Large intestine (tissue), 3 donors: ENCODE measurements around the gene H2AZ2. TPM values are rescaled to one million over a fixed set of nuclear protein-coding genes. Genes with fewer than 3 reads are reported as not detected.

Experiments
- DNase-seq, 2 donors: peaks; one replicate each; pipeline versions ENCODE4 v3.0.0 to v3.0.0-alpha.2; 2013
- H3K27ac ChIP-seq: one replicate; pipeline ENCODE4 v1.5.1; 2013; ENCODE audit warnings: low read length
- H3K27me3 ChIP-seq: 2 replicates; pipeline ENCODE4 v1.6.1; 2013; ENCODE audit warnings: low read length; ENCODE audit not compliant: control insufficient read depth, insufficient read depth
- H3K36me3 ChIP-seq: 2 replicates; pipeline ENCODE4 v1.6.1; 2013; ENCODE audit warnings: low read length; ENCODE audit not compliant: control insufficient read depth, insufficient read depth
- H3K4me1 ChIP-seq: one replicate; pipeline ENCODE4 v1.6.1; 2013; ENCODE audit warnings: low read length; ENCODE audit not compliant: control insufficient read depth, insufficient read depth
- H3K4me3 ChIP-seq: one replicate; pipeline ENCODE4 v1.5.1; 2013; ENCODE audit warnings: low read length
- H3K9me3 ChIP-seq: one replicate; pipeline ENCODE4 v1.6.1; 2013; ENCODE audit warnings: mild to moderate bottlenecking, low read depth, low read length, moderate library complexity; ENCODE audit not compliant: control insufficient read depth
- WGBS: methylation state at CpG from one replicate; pipeline ENCODE4 v1.1.5; 2013; ENCODE audit warnings: low lambda C conversion rate; ENCODE audit not compliant: insufficient coverage; 5-methylcytosine and 5-hydroxymethylcytosine counted together
- polyA plus RNA-seq: library from polyadenylated mRNA; unstranded; fragments of 120-200 nt; gene quantifications from one replicate; pipeline ENCODE4 v1.2.1, GENCODE V29; 2013

Gene H2AZ2
- polyA plus RNA-seq, 1 donor = 161 TPM

DNA sequence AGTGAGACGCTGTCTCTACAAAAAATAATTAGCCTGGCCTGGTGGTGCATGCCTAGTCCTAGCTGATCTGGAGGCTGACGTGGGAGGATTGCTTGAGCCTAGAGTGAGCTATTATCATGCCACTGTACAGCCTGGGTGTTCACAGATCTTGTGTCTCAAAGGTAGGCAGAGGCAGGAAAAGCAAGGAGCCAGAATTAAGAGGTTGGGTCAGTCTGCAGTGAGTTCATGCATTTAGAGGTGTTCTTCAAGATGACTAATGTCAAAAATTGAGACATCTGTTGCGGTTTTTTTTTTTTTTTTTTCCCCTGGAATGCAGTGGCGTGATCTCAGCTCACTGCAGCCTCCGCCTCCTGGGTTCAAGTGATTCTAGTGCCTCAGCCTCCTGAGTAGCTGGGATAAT is 46.0 kb downstream of the H2AZ2 start:
- WGBS = no CpG with 5 or more reads among the region's 5 CpGs
- Histone ChIP-seq H3K27ac (no peak overlapping the region), H3K9me3 (no peaks in the 10 kb centered on the region), H3K36me3 (peaks cover 54% of the 10 kb centered on the region), H3K4me3 (no peak overlapping the region), H3K4me1 (peaks cover 5% of the 10 kb centered on the region), H3K27me3 (no peaks in the 10 kb centered on the region)
- DNase-seq = no peak

DNA sequence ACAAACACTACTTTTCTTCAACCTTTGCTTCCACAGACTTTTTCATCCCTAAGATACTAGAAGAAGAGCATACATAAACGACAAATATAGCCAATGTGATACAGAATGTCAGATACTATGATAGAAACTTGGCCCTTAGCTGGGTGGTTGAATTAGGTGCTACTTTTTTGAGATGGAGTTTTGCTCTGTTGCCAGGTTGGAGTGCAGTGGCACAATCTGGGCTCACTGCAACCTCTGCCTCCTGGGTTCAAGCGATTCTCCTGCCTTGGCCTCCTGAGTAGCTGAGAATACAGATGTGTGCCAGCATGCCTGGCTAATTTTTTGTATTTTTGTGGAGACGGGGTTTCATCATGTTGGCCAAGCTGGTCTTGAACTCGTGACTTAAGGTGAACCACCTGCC is 47.9 kb downstream of the H2AZ2 start:
- no peak for DNase-seq
- Histone ChIP-seq H3K36me3 (peaks cover 51% of the 10 kb centered on the region), H3K27ac (no peak overlapping the region), H3K4me3 (no peak overlapping the region), H3K9me3 (no peaks in the 10 kb centered on the region), H3K4me1 (peaks cover 5% of the 10 kb centered on the region), H3K27me3 (no peaks in the 10 kb centered on the region)
- no CpG with 5 or more reads among the region's 4 CpGs for WGBS

DNA sequence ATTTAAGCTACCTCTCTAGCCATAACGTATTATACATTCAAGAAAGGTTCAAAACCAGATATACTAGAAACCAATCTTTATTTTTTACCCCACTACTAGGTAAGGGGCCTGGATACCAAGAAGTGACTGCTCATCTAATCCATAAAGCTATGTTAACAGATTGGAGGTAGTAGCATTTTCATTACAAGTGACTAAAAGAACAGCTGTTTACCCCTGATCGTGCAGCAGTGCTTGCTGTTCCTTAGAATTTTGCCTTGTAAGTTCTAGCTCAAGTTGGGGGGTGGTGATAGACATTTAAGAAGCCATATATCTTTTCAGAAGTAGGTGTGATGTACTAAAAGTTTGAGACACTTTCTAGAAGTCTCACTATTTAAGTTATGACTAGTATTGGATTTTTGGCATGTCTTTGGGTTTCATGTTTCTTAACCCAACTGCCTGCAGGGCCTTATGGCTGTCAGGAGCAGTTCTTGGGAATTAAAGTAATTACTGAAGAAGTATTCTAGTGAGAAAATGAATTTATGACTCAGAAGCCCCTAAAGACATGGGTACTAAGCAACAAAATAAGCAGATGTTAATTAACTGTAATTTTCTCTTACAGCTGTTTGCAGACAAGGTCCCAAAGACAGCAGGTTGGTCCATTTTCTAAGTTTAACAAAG is 49.1 kb downstream of the H2AZ2 start:
- Histone ChIP-seq H3K4me3 (peak overlapping the region; percentile 68), H3K9me3 (no peaks in the 10 kb centered on the region), H3K36me3 (peaks cover 45% of the 10 kb centered on the region), H3K4me1 (peaks cover 5% of the 10 kb centered on the region), H3K27ac (no peak overlapping the region), H3K27me3 (no peaks in the 10 kb centered on the region)
- DNase-seq = no peak
- no CpG with 5 or more reads among the region's 2 CpGs for WGBS

DNA sequence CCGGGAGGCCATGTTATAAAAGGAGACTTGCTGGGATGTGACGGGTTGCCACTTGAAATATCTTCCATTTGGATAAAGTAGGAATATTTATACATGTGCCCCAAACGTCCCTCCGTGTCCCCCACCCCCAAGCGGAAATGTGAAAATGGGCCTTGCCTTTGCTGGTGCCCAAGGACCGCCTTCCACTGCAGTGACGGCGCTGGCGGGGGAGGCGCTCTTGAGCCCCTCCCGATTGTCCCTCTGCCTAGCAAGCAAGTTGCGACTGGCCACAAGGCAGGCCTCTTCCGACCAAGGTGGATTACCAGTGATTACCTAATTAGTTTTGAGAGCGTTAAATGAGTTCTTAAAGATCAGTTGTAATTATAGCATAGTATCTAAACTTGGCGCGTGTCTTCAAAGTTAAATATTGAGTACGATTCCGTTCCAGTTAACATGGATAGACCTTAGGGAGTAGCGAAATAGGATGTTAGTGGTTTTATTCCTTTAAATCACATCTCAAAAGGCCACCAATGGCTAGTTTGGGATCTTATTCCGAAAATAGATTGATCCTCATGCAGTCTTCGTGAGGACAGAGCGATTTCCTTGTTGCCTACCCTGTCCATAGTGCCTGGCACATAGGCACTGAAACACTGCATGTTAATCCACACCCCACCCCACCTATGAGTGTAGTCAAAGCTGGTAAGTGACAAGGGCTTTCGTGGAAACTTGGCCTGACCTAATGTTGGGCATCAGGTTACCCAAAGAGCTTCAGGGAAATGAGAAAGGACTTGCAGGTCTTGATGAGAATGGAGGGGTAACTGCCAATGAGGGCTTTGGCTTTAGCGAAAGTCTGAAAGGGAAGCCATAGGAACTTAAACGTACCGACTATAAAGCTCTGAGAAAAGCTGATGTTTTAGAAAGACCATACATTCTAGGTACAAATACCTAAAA is 50.3 kb downstream of the H2AZ2 start:
- WGBS = 0% methylated on average over 2 of the region's 26 CpGs
- H3K36me3 ChIP-seq = peaks cover 33% of the 10 kb centered on the region
- H3K27ac ChIP-seq = peak overlapping the region; percentile 93
- H3K4me3 ChIP-seq = peak overlapping the region; percentile 68
- H3K27me3 ChIP-seq = no peaks in the 10 kb centered on the region
- no peaks in the 10 kb centered on the region for H3K9me3 ChIP-seq
- DNase-seq = peak; percentile 91 to 93
- peaks cover 5% of the 10 kb centered on the region for H3K4me1 ChIP-seq

DNA sequence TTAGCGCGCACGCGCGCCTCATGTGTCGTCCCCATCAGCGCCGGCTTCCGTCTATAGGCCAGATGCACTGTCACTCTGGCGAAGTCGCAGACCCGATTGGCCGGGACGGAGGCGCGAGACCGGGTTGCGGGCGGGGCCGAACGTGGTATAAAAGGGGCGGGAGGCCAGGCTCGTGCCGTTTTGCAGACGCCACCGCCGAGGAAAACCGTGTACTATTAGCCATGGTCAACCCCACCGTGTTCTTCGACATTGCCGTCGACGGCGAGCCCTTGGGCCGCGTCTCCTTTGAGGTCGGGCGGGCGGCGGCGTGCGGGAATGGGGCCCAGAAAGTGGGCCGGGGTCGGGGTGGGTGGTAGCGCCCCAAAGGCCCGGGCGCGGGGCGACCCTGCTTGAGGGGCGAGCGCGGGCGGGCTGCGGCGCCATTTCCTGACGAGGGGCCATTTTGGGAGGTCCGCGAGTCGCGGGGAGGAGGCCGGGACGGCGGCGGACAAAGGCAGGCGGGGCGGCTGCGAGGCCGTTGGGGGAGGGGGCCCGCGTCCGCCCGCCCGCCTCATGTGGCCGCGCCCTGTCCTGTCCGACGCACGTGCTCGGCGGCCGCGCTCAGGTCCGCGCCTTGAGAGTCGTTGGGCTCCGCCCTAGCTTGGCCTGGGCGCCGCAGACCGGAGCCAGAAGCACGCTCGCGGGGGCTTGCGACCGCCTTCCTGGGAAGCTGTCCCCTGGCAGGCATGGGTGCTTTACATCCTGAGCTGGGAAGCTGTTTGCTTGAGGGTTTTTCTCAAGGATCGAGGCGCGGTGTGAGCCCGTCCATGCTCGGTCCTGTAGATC is 51.2 kb downstream of the H2AZ2 start, which contains the start of gene PPIA:
PPIA (plus strand) TSS at position 178 of the 825 bp plus-strand sequence; CDS start at position 222, 44 bp downstream.
- Histone ChIP-seq H3K27ac (peak within 1 kb of the TSS; percentile 93), H3K36me3 (peaks cover 24% of the 10 kb centered on the region), H3K27me3 (no peaks in the 10 kb centered on the region), H3K4me3 (peak within 1 kb of the TSS; percentile 68), H3K4me1 (peaks cover 5% of the 10 kb centered on the region), H3K9me3 (no peaks in the 10 kb centered on the region)
- DNase-seq = peak; percentile 98 to 99
- whole genome bisulfite sequencing = no CpG with 5 or more reads among the region's 99 CpGs

DNA sequence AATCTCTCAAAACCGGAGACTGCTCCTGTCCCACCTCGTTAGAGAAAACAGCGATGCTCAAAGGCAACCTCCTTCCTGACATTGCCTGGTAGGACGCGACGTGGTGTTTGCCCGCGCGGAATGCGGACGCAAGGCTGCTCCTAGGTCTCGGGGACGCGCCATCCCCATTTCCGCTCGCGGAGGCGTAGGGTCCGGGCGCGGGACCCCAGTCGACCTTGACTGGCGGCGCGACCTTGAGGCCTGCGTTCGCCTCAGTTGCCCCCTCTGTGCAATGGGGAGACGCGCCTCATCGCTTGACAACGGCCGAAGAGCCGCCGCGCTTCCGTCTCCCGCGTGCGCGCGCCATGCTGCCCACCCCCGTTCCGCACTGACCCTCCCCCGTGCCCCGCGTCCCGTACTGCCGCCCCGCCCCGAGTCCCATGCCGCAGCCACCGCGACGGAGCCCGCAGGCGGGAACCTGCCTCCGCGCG is 51.8 kb downstream of the H2AZ2 start:
- H3K4me3 ChIP-seq = peak overlapping the region; percentile 53
- H3K36me3 ChIP-seq = peaks cover 22% of the 10 kb centered on the region
- peak in 1 of 2 donors; percentile 33 for DNase-seq
- peaks cover 5% of the 10 kb centered on the region for H3K4me1 ChIP-seq
- no peaks in the 10 kb centered on the region for H3K27me3 ChIP-seq
- WGBS = no CpG with 5 or more reads among the region's 59 CpGs
- H3K9me3 ChIP-seq = no peaks in the 10 kb centered on the region
- H3K27ac ChIP-seq = peak overlapping the region; percentile 21

DNA sequence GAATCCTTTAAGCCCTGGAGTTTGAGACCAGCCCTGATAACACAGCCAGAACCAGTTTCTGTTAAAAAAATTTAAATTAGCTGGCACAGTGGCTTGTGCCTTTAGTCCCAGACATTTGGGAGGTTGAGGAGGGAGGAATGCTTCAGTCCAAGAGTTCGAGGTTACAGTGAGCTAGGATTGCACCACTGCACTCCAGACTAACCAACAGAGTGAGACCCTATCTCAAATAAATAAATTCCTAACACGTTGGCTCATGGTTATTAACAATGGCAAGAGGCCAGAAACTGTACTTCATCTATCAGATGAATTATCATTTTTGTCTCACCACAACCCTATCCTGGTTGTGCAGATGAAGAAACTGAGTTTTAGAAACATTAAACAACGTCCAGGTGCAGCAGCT is 53.6 kb downstream of the H2AZ2 start:
- no peak for DNase-seq
- no peaks in the 10 kb centered on the region for H3K27me3 ChIP-seq
- no peaks in the 10 kb centered on the region for H3K9me3 ChIP-seq
- no peak overlapping the region for H3K4me3 ChIP-seq
- peaks cover 5% of the 10 kb centered on the region for H3K4me1 ChIP-seq
- H3K36me3 ChIP-seq = peaks cover 8% of the 10 kb centered on the region
- no peak overlapping the region for H3K27ac ChIP-seq
- WGBS = no CpG with 5 or more reads among the region's 3 CpGs

DNA sequence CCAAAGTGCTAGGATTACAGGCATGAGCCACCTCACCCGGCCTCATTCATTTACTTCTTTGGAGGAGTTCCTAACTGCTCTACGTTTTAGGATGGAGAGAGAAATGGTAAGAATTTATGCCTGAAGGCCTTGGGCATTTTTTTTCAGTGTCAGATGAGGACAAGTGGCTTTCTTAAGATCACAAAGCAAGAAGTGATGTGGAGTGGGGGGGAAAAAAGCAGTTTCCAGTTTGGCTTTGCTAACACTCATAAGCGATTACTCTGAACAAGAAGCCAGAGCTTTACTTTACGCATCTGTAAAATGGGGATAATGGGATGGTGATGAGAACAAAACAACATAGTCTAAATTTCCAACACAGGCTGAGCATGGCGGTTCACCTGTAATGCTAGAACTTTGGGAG is 54.0 kb downstream of the H2AZ2 start:
- no CpG with 5 or more reads among the region's 5 CpGs for WGBS
- no peaks in the 10 kb centered on the region for H3K9me3 ChIP-seq
- H3K36me3 ChIP-seq = peaks cover 4% of the 10 kb centered on the region
- H3K27me3 ChIP-seq = no peaks in the 10 kb centered on the region
- no peak overlapping the region for H3K4me3 ChIP-seq
- no peak overlapping the region for H3K27ac ChIP-seq
- H3K4me1 ChIP-seq = peaks cover 3% of the 10 kb centered on the region
- DNase-seq = no peak

DNA sequence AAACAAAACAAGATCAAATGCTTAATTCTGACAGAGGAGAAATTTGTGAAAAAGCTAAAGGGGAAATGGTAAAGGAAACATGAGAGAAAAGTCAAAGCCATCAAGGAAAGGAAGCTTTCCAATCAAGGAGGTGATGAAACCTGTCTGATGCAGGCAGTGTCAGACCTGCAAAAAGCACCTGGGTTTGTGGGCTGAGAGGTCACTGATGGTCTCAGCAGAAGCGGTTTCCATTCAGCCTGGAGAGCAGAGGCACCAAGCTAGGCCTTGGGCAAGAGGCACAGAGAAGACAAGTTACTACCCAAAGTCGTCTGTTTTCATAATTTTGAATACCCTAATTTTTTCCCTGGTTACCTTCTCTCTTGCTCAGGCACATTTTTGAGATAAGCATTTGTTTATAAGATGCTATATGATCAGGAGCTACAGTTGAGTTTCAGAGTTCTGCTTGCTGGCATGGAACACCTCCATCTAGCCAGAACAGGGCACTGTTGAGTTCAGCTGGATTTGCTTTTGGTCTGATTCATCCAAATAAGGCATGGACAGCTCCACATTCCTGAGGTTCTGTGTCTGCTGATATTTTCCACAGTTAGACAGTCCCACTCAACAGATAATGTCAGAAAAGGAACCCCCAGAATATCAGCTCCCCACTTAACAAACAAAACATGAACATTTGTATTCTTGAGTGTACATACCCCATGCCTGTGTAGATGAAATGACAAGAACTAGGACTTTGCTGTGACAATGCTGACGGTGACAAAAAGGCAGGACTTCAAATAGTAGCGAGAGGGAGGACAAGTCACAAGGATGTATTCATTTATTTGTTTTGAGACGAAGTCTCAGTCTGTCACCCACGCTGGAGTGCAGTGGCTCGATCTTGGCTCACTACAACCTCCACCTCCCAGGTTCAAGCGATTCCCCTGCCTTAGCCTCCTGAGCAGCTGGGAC is 56.3 kb downstream of the H2AZ2 start:
- WGBS = no CpG with 5 or more reads among the region's 8 CpGs
- H3K27ac ChIP-seq = no peak overlapping the region
- H3K4me1 ChIP-seq = no peaks in the 10 kb centered on the region
- no peak overlapping the region for H3K4me3 ChIP-seq
- no peak for DNase-seq
- H3K27me3 ChIP-seq = no peaks in the 10 kb centered on the region
- H3K36me3 ChIP-seq = no peaks in the 10 kb centered on the region
- H3K9me3 ChIP-seq = no peaks in the 10 kb centered on the region
